Measurements from ENCODE around the gene SPR. TPM values are rescaled to one million over a fixed set of nuclear protein-coding genes. Genes with fewer than 3 reads are reported as not detected.

Gene SPR
- total and polyA plus RNA-seq, 2 of the 4 experiments (the other 2 are of a cell fraction): 14.3 to 17.4 TPM

GRCh38 chr2:72849138-72849462 lies 38.1 kb upstream of the SPR start:
- ChIA-PET CTCF (no interaction called here), POLR2A (ENCODE audit: unreplicated experiment) (no interaction called here)
- Histone ChIP-seq H2AK5ac (ENCODE audit: low read depth, low read length) (no peak overlapping the region), H4K5ac (ENCODE audit: low read depth, low read length) (no peak overlapping the region), H3K4me2 (ENCODE audit: low read depth, low read length) (no peak overlapping the region), H3K36me3 (ENCODE audit: control insufficient read depth, insufficient read depth, low read length) (no peaks in the 10 kb centered on the region), H4K8ac (ENCODE audit: low read depth in 2 of 2, low read length in 2 of 2) (no peak overlapping the region), H4K20me1 (ENCODE audit: insufficient read depth, low read length) (no peaks in the 10 kb centered on the region), H3K27ac (ENCODE audit: insufficient read depth, low read length) (no peak overlapping the region), H3K9me3 (ENCODE audit: control insufficient read depth, insufficient read depth, low read length) (0 out of 2 replicates have a peak, but pooled peaks cover 1% of the 10 kb centered on the region), H3K4ac (ENCODE audit: low read depth, low read length) (no peak overlapping the region), H3K4me3 (ENCODE audit: insufficient read depth, low read depth, low read length) (no peak overlapping the region), H3K9ac (ENCODE audit: low read depth, low read length) (no peak overlapping the region), H3K14ac (replicated peaks; ENCODE audit: low read depth, low read length) (no peak overlapping the region), H2BK15ac (ENCODE audit: low read depth, low read length) (no peak overlapping the region), H4K91ac (ENCODE audit: insufficient read depth, low read depth, low read length) (no peak overlapping the region), H2AK9ac (replicated peaks; ENCODE audit: low read depth, low read length, poor library complexity) (no peak overlapping the region), H3K9me1 (ENCODE audit: insufficient read depth, low read length) (no peaks in the 10 kb centered on the region), H2BK5ac (ENCODE audit: low read depth, low read length, poor library complexity, severe bottlenecking) (no peak overlapping the region), H3K27me3 (ENCODE audit: control insufficient read depth, insufficient read depth, low read length) (peaks cover 40% of the 10 kb centered on the region), H2AFZ (replicated peaks; ENCODE audit: low read length, poor library complexity) (no peak overlapping the region), H2BK120ac (ENCODE audit: low read depth, low read length) (no peak overlapping the region), H3K56ac (ENCODE audit: extremely low read depth, insufficient read depth, low read length) (no peak overlapping the region), H3K23ac (ENCODE audit: low read depth, low read length) (no peak overlapping the region), H2BK20ac (ENCODE audit: low read depth, low read length) (no peak overlapping the region), H3K18ac (ENCODE audit: low read depth, low read length) (no peak overlapping the region), H3K79me1 (ENCODE audit: low read depth in 1 of 2, low read length in 2 of 2) (no peaks in the 10 kb centered on the region), H3K4me1 (ENCODE audit: control insufficient read depth, insufficient read depth, low read length) (no peaks in the 10 kb centered on the region)
- ATAC-seq (ENCODE audit: low read depth) (no peak), DNase-seq (no peak)
- BruUV-seq (replicated peaks): no TSS peak
- dilution Hi-C loops (cut with HindIII; ENCODE audit: low sequenced_read_pairs, unreplicated experiment): no loop called here
- intact Hi-C loops (cut with micrococcal nuclease): no loop called here
- TF ChIP-seq ELK1 (IDR thresholded peaks at IDR 0.05; ENCODE audit: borderline replicate concordance, low read depth, low read length) (no peak), RAD21 (IDR thresholded peaks at IDR 0.05; ENCODE audit: low read length) (no peak), BHLHE40 (IDR thresholded peaks at IDR 0.05; ENCODE audit: low read depth, low read length) (no peak), CTCF (conservative IDR thresholded peaks at IDR 0.05; ENCODE audit: low read depth, low read length) (no peak), MAFK (IDR thresholded peaks at IDR 0.05; ENCODE audit: low read depth, low read length) (no peak), MXI1 (IDR thresholded peaks at IDR 0.05; ENCODE audit: borderline replicate concordance, low read depth, low read length) (no peak), SMC3 (IDR thresholded peaks at IDR 0.05; ENCODE audit: low read depth, low read length) (no peak), RCOR1 (IDR thresholded peaks at IDR 0.05; ENCODE audit: insufficient replicate concordance, low read length) (no peak), MAZ (IDR thresholded peaks at IDR 0.05; ENCODE audit: borderline replicate concordance, low read depth, low read length) (no peak), CEBPB (IDR thresholded peaks at IDR 0.05; ENCODE audit: low read depth, low read length) (no peak), USF2 (IDR thresholded peaks at IDR 0.05; ENCODE audit: low read depth, low read length) (no peak), CHD1 (IDR thresholded peaks at IDR 0.05; ENCODE audit: low read depth, low read length) (no peak), POLR2A (IDR thresholded peaks at IDR 0.05; ENCODE audit: low read depth, low read length) (no peak), FOS (IDR thresholded peaks at IDR 0.05; ENCODE audit: low read depth, low read length) (no peak), RFX5 (IDR thresholded peaks at IDR 0.05; ENCODE audit: low read depth, low read length) (no peak), NFE2L2 (IDR thresholded peaks at IDR 0.05; ENCODE audit: low read depth, low read length) (no peak)
- WGBS, 2 experiments (ENCODE audit: extremely low coverage in 2 of 2, insufficient read length in 1 of 2): no CpG with 5 or more reads among the region's 1 CpG
- in situ Hi-C loops (cut with MboI; ENCODE audit: low sequenced_read_pairs): no loop called here
